GM12801 (cell line): Measurements from ENCODE around the gene EREG.

Source experiments
- TF ChIP-seq, protein P1 (sequence below): IDR thresholded peaks from one replicate; pipeline ENCODE4 v1.5.1; 2011; ENCODE audit warnings: control low read depth; ENCODE audit not compliant: insufficient read length; ENCODE audit errors: extremely low read depth

EREG gene

DNA sequence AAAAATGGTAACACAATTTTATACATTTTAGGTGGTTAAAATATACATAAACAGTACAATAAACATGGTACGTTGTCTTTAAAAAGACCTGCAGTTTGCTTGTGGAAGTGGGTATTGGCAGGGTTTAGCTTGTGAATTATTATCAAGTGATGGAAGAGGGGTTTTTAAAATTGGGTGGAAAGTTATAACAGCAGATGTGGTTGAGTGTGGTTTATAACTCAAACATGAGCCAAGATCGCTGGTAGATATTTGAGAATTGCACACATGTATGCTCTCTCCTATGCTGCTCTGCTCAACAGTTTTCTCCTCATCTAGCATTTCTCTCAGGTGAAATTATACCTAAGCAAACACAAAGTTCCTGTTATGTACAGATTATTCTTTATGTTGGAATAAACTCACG, 42.6 kb upstream of the EREG start:
- TF ChIP-seq, protein P1, sequence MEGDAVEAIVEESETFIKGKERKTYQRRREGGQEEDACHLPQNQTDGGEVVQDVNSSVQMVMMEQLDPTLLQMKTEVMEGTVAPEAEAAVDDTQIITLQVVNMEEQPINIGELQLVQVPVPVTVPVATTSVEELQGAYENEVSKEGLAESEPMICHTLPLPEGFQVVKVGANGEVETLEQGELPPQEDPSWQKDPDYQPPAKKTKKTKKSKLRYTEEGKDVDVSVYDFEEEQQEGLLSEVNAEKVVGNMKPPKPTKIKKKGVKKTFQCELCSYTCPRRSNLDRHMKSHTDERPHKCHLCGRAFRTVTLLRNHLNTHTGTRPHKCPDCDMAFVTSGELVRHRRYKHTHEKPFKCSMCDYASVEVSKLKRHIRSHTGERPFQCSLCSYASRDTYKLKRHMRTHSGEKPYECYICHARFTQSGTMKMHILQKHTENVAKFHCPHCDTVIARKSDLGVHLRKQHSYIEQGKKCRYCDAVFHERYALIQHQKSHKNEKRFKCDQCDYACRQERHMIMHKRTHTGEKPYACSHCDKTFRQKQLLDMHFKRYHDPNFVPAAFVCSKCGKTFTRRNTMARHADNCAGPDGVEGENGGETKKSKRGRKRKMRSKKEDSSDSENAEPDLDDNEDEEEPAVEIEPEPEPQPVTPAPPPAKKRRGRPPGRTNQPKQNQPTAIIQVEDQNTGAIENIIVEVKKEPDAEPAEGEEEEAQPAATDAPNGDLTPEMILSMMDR: no peak

DNA sequence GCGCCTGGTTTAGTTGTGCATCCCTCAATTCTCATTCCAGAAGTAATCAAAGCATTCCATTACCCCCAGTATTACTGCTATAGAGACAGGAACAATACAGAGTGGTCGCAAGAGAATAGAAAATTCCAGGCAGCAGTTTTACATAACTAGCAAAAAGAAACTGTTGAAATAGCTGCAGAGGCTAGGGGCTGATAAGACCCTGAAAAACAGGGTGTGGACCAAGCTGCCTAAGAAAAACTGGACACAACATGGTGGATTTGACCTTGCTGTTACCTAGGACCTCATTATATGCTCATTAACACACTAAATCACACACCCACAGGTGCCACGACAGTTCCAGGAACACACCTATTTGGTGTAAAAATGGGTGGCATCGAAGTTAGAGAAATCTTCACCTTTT, 41.3 kb upstream of the EREG start:
- TF ChIP-seq, protein P1: no peak

DNA sequence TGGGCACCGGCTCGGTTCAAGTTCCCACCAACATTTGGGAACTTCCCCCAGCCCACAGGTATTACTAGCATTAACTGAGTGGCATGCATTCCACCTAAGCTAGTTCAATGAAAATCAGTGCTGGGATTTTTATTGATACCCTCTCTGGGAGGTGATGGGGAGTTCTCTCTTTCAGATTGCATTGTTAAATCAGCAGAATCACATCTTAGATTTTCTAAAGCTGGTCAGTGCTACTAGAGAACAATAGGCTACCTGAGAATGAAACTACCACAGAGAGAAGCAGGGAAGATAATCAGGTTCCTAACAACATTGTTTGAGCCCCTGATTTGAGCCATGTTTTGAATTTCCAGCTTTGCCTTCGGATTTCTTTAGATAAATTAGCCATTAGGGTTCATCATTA, 40.7 kb upstream of the EREG start:
- TF ChIP-seq, protein P1: no peak

DNA sequence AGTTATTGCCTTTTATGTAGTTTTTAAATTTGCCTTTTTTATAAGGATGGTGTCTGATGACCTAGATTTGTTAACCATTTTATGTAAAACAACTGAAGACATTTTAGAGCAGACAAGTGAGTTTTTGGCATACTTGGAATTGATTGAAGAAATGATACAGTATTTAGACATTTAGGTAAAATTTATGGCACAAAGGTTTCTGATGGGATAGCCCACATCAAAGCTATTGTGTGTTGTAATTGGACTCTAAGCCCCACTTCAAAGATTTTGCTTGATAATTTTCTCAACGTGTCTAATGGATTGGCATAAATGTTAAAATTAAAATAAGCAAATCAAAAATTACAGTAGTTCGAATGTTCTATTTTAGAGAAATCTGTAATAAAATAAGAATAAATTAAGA, 39.1 kb upstream of the EREG start:
- TF ChIP-seq, protein P1: no peak

DNA sequence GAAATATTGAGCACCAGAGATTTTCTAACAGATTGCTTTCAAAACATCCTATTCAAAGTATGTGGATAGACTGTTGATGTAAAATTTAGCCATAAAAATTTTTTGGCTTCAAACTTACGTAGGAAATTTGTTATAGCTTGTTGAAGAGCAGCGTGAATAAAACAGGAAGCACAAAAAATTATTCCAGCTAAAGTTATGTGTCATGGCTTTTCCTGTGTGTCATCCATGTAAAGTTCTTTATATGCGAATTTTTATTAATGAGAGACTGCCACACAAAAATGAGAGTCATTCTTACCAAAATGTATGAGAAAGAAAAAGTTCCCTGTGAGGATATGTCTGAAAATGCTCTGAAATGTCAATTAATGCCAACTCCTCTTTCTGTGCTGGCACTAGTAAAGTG, 37.2 kb upstream of the EREG start:
- TF ChIP-seq, protein P1: no peak

DNA sequence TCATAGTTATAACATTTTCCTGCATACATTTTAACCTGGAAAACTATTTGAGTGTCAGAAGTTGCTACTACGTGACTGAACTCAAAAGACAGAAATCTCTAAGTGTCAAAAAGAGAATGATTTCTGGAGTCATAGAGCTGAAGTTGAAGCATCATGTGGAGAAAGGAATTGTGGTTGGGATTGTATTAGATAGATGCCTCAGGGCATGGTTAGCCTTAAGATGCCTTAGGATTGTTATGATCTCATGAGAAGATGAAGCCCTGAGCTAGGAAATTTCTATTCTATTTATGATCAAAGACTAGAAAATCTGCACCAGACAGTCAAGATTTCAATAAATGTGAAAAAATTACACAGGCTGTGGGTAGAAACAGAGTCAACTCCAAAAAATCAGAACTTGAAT, 36.4 kb upstream of the EREG start:
- TF ChIP-seq, protein P1: no peak

DNA sequence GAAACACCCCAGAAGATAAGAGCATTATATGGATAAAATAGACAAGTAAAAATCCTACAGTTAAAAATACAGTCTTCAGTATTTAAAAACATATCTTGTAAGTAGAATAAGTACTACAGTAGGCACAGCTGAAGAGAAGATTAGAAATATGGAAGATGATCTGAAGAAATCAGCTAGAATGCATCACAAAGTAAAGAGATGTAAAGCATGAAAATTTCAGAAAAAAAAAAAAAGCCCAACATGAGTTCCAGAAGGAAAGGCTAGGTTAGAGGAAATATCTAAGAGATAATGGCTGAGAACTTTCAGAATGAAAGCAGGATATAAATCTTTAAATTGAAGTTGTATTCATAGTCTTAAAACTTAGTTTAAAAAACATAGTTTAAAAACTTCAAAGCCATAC, 35.6 kb upstream of the EREG start:
- TF ChIP-seq, protein P1: no peak

DNA sequence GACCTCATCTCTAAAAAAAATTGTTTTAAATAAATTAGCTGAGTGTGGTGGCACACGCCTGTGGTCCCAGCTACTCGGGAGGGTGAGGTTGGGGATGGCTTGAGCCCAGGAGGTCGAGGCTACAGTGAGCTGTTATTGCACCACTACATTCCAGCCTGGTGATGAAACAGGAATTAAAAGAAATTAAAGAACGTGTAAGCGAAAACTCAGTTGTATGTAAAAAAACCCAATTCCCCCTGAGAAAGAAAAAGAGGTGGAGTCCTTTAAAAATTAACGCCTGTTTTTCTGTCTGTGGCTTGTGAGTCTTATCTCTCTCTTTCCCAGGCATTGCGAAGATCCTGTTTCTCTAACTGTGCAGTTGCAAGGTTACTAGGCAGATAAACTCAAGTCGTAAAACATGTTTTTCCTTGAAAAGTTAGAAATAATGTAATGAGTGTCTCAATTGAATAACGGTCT, 34.6 kb upstream of the EREG start:
- TF ChIP-seq, protein P1: no peak
